K562 (cell line): ENCODE data around the gene ECI2. TPM values are rescaled to one million over a fixed set of nuclear protein-coding genes. Genes with fewer than 3 reads are reported as not detected.
A peak's percentile ranks its signal among the peaks of the same experiment; 100 is the strongest.

Experiments used
- ARNT ChIP-seq, 2 experiments: fragments of 450-650 bp; IDR thresholded peaks; 2 replicates each; pipeline ENCODE4 v1.6.1; 2016; ENCODE audit warnings: mild to moderate bottlenecking in 1 of 2
- ATF3 ChIP-seq, 2 experiments: fragments of 450-650 bp in 1 of 2; sonication (generic) in 1 of 2; formaldehyde crosslinking in 1 of 2; IDR thresholded peaks in 1 of 2; conservative IDR thresholded peaks in 1 of 2; 2 replicates each; pipeline versions ENCODE4 v1.6.1 to v1.8.1; 2016 to 2023; ENCODE audit warnings: mild to moderate bottlenecking in 2 of 2, moderate library complexity in 2 of 2, inconsistent platforms in 1 of 2, missing genetic modification reagents in 1 of 2
- CAMTA2 ChIP-seq: fragments of 250-450 bp; sonication (Bioruptor Pico); conservative IDR thresholded peaks from 2 replicates; pipeline ENCODE4 v1.5.1; 2022
- CHD4 ChIP-seq: fragments of 200-600 bp; sonication (generic); IDR thresholded peaks from 3 replicates; pipeline ENCODE4 v1.6.1; 2012; ENCODE audit warnings: low read depth, mild to moderate bottlenecking, mixed read lengths, low read length, inconsistent platforms; ENCODE audit not compliant: insufficient read depth, insufficient replicate concordance, poor library complexity, severe bottlenecking
- ELF4 ChIP-seq: fragments of 450-650 bp; formaldehyde crosslinking; IDR thresholded peaks from 2 replicates; pipeline ENCODE4 v1.4.0; 2022; ENCODE audit warnings: missing genetic modification characterization
- HDAC2 ChIP-seq: fragments of 450-650 bp; IDR thresholded peaks from 2 replicates; pipeline ENCODE4 v1.6.1; 2016; ENCODE audit warnings: mild to moderate bottlenecking
- PCBP1 ChIP-seq: fragments of 200-400 bp; formaldehyde crosslinking; IDR thresholded peaks from 2 replicates; pipeline ENCODE4 v1.6.1; 2018; ENCODE audit warnings: mild to moderate bottlenecking, low read depth, low read length; ENCODE audit not compliant: poor library complexity, severe bottlenecking
- U2AF1 ChIP-seq: fragments of 200-400 bp; formaldehyde crosslinking; optimal IDR thresholded peaks from 2 replicates; pipeline ENCODE3; 2017; ENCODE audit warnings: mild to moderate bottlenecking, low read depth, low read length, moderate library complexity
- XRCC5 ChIP-seq: fragments of 200-400 bp; formaldehyde crosslinking; IDR thresholded peaks from 2 replicates; pipeline ENCODE4 v1.6.1; 2017; ENCODE audit warnings: low read depth, mild to moderate bottlenecking, low read length
- YY1 ChIP-seq, 3 experiments: IDR thresholded peaks; 2 replicates each; pipeline ENCODE4 v1.6.1; 2011; ENCODE audit warnings: low read length in 2 of 3, mild to moderate bottlenecking in 2 of 3, moderate library complexity in 2 of 3, borderline replicate concordance in 1 of 3, control low read depth in 1 of 3, low read depth in 1 of 3; ENCODE audit not compliant: insufficient read depth in 3 of 3, insufficient replicate concordance in 2 of 3, control insufficient read depth in 1 of 3, insufficient read length in 1 of 3; ENCODE audit errors: extremely low read depth in 1 of 3
- ZNF408 ChIP-seq: fragments of 250-450 bp; sonication (Bioruptor Pico); IDR thresholded peaks from 2 replicates; pipeline ENCODE4 v1.4.0; 2020; ENCODE audit warnings: low read depth, mild to moderate bottlenecking, moderate library complexity
- polyA plus RNA-seq, 8 experiments: library from polyadenylated mRNA; depleted of rRNA in 4 of 8; stranded (reverse) in 5 of 8; unstranded in 3 of 8; fragments of >200 nt; fragmentation: Nextera tagmentation in 2 of 8; fragmentation: Illumina TruSeq in 1 of 8; extraction: Ambion mirVana in 2 of 8; extraction: Trizol in 1 of 8; gene quantifications; 2 replicates each; pipeline versions ENCODE4 v1.2.1 to v1.2.3, GENCODE V29; 2011 to 2014; ENCODE audit warnings: inconsistent platforms in 1 of 8, missing spikeins in 1 of 8
- total RNA-seq, 7 experiments: library from RNA; depleted of rRNA in 6 of 7; stranded (reverse); fragments of >200 nt in 6 of 7; fragmentation: Illumina TruSeq in 2 of 7; extraction: Trizol in 2 of 7; gene quantifications; 2 replicates each; pipeline versions ENCODE4 v1.2.1 to v1.2.3, GENCODE V29; 2011 to 2021; ENCODE audit warnings: low replicate concordance in 1 of 7
- TF ChIP-seq, protein P1 (sequence below): fragments of 450-650 bp; IDR thresholded peaks from 2 replicates; pipeline ENCODE4 v1.6.1; 2014; ENCODE audit warnings: low read depth, mild to moderate bottlenecking, moderate library complexity, borderline replicate concordance
- TF ChIP-seq, protein P2 (sequence below): fragments of 250-450 bp; sonication (Bioruptor Pico); IDR thresholded peaks from 2 replicates; pipeline ENCODE4 v1.4.0; 2020; ENCODE audit warnings: borderline replicate concordance

The ECI2 gene
- total and polyA plus RNA-seq, 9 of the 15 experiments (the other 6 are each of a cell fraction or from before 2014, with no cell fraction given) = 80.7 to 377 (median 142) TPM

DNA sequence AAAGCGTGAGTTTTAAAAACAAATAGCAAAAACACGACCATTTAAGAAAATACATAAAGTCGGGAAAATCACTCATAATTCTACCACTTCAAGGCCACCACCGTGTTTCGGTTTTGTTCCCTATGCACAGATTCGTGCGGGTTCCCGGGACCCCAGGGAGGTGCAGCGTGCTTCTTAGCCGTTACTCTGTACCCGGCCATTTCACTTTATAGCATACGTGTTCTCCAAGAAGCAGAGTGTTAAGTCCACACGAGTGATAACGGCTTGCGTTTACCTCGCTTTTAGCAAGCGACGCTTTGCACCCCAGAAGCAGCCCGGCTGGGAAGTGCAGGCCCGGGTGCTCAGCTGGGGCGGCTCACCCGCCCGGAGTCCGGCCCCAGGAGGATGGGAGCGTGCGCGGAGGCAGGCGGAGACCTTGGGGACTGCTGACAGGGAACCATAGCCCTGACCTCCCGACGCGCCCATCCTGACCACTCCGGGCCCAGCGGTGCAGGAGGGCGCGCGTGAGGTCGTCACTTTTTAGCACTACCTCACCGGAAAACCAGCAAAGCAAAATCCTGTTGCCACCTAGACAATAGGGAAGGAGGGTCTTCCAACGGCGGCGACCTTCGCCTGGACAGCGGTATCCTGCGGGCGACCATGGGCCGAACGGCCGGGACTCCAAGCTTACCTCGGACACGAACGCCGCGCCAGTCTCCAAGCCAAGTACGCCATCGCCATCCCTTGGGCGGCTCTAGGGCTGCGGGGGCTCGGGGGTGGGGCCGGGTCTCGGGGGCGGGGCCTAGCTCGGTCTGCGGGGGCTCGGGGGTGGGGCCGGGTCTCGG, at the start of gene ECI2 (continued):
- TF ChIP-seq, protein P1, sequence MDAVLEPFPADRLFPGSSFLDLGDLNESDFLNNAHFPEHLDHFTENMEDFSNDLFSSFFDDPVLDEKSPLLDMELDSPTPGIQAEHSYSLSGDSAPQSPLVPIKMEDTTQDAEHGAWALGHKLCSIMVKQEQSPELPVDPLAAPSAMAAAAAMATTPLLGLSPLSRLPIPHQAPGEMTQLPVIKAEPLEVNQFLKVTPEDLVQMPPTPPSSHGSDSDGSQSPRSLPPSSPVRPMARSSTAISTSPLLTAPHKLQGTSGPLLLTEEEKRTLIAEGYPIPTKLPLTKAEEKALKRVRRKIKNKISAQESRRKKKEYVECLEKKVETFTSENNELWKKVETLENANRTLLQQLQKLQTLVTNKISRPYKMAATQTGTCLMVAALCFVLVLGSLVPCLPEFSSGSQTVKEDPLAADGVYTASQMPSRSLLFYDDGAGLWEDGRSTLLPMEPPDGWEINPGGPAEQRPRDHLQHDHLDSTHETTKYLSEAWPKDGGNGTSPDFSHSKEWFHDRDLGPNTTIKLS = peak; percentile 85; the same call in 1 of the 2 replicates
- TF ChIP-seq PCBP1 (no peak), ARNT (IDR thresholded peaks at IDR 0.05) (no peak), YY1 (IDR thresholded peaks at IDR 0.05; ENCODE audit: borderline replicate concordance in 1 of 3, control insufficient read depth in 1 of 3, extremely low read depth in 1 of 3, insufficient read depth in 3 of 3, insufficient read length in 1 of 3, insufficient replicate concordance in 2 of 3, low read depth in 1 of 3, low read length in 2 of 3) (peak; percentile 31 to 86 (median 83)), ATF3 (IDR thresholded peaks at IDR 0.05) (no peak), ATF3 (CRISPR knock-in tag; conservative IDR thresholded peaks at IDR 0.05) (peak; percentile 70; the same call in 1 of the 2 replicates), CAMTA2 (CRISPR knock-in tag) (no peak), XRCC5 (peak; percentile 62; the same call in 1 of the 2 replicates), ELF4 (CRISPR knock-in tag) (no peak), HDAC2 (peak; percentile 77; the same call in 1 of the 2 replicates), CHD4 (no peak), ZNF408 (CRISPR knock-in tag) (no peak), U2AF1 (peak; percentile 16)
- TF ChIP-seq, protein P2, sequence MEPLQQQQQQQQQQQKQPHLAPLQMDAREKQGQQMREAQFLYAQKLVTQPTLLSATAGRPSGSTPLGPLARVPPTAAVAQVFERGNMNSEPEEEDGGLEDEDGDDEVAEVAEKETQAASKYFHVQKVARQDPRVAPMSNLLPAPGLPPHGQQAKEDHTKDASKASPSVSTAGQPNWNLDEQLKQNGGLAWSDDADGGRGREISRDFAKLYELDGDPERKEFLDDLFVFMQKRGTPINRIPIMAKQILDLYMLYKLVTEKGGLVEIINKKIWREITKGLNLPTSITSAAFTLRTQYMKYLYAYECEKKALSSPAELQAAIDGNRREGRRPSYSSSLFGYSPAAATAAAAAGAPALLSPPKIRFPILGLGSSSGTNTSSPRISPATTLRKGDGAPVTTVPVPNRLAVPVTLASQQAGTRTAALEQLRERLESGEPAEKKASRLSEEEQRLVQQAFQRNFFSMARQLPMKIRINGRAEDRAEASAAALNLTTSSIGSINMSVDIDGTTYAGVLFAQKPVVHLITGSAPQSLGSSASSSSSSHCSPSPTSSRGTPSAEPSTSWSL (CRISPR knock-in tag) = no peak
